HepG2 (cell line): Measurements from ENCODE around the gene GFER. TPM values are rescaled to one million over a fixed set of nuclear protein-coding genes. Genes with fewer than 3 reads are reported as not detected.

ENCODE experiments used
- ATF7-NPFF ChIP-seq: sonication (generic); formaldehyde crosslinking; IDR thresholded peaks from 2 replicates; pipeline ENCODE4 v1.8.1; 2023; ENCODE audit warnings: mild to moderate bottlenecking, low read depth, missing genetic modification reagents, moderate library complexity
- HMGXB4 ChIP-seq, 2 experiments: sonication (generic) in 1 of 2; formaldehyde crosslinking in 1 of 2; IDR thresholded peaks; 2 replicates each; pipeline versions ENCODE4 v1.4.0 to v1.6.1; 2018 to 2020; ENCODE audit warnings: missing genetic modification reagents in 2 of 2, borderline replicate concordance in 1 of 2, low read depth in 1 of 2, mild to moderate bottlenecking in 1 of 2, missing biosample characterization in 1 of 2
- IRF9 ChIP-seq: sonication (generic); formaldehyde crosslinking; IDR thresholded peaks from 2 replicates; pipeline ENCODE4 v1.8.0; 2022; ENCODE audit warnings: missing genetic modification reagents, mild to moderate bottlenecking, borderline replicate concordance
- KDM1A ChIP-seq: IDR thresholded peaks from 2 replicates; pipeline ENCODE4 v1.6.1; 2016; ENCODE audit warnings: missing compliant biosample characterization
- KMT2B ChIP-seq: IDR thresholded peaks from 2 replicates; pipeline ENCODE4 v1.6.1; 2016; ENCODE audit warnings: missing genetic modification reagents, missing compliant biosample characterization
- PAX8 ChIP-seq: sonication (generic); formaldehyde crosslinking; IDR thresholded peaks from 2 replicates; pipeline ENCODE4 v1.8.0; 2022; ENCODE audit warnings: mild to moderate bottlenecking, missing genetic modification reagents, borderline replicate concordance
- PHF8 ChIP-seq: sonication (generic); formaldehyde crosslinking; IDR thresholded peaks from 2 replicates; pipeline ENCODE4 v1.5.0; 2020; ENCODE audit warnings: missing genetic modification reagents
- SMC3 ChIP-seq: IDR thresholded peaks from 2 replicates; pipeline ENCODE4 v1.6.1; 2011; ENCODE audit warnings: low read length, improper control_type of control experiment
- SP5 ChIP-seq: IDR thresholded peaks from 2 replicates; pipeline ENCODE4 v1.6.1; 2016; ENCODE audit warnings: low read depth, borderline replicate concordance
- ZEB1 ChIP-seq: IDR thresholded peaks from 2 replicates; pipeline ENCODE4 v1.6.1; 2012; ENCODE audit warnings: mild to moderate bottlenecking, low read depth, inconsistent platforms; ENCODE audit not compliant: insufficient replicate concordance
- ZFP36L2 ChIP-seq: sonication (generic); formaldehyde crosslinking; IDR thresholded peaks from 2 replicates; pipeline ENCODE4 v1.4.0; 2020; ENCODE audit warnings: missing genetic modification reagents
- ZNF776 ChIP-seq: sonication (generic); formaldehyde crosslinking; IDR thresholded peaks from 2 replicates; pipeline ENCODE4 v1.4.0; 2020; ENCODE audit warnings: mild to moderate bottlenecking, missing genetic modification reagents
- ZNF777 ChIP-seq: sonication (generic); formaldehyde crosslinking; IDR thresholded peaks from 2 replicates; pipeline ENCODE4 v1.4.0; 2020; ENCODE audit warnings: missing genetic modification reagents
- ZNF841 ChIP-seq: sonication (generic); formaldehyde crosslinking; IDR thresholded peaks from 2 replicates; pipeline ENCODE4 v1.8.1; 2023; ENCODE audit warnings: missing genetic modification reagents, borderline replicate concordance
- ZSCAN20 ChIP-seq: sonication (generic); formaldehyde crosslinking; IDR thresholded peaks from 2 replicates; pipeline ENCODE4 v1.4.0; 2020; ENCODE audit warnings: missing genetic modification reagents, mild to moderate bottlenecking, borderline replicate concordance
- polyA plus RNA-seq, 8 experiments: library from polyadenylated mRNA; depleted of rRNA in 3 of 8; stranded (reverse) in 7 of 8; unstranded in 1 of 8; fragments of >200 nt; fragmentation: Illumina TruSeq in 4 of 8; extraction: Trizol in 4 of 8; gene quantifications; 2 replicates each; pipeline versions ENCODE4 v1.2.1 to v1.2.3, GENCODE V29; 2011 to 2016; ENCODE audit warnings: low read depth in 4 of 8, missing spikeins in 1 of 8, mixed read lengths in 1 of 8; ENCODE audit not compliant: insufficient read depth in 1 of 8
- total RNA-seq, 5 experiments: library from RNA; depleted of rRNA; stranded (reverse); fragments of >200 nt; fragmentation: Illumina TruSeq; extraction: Trizol; gene quantifications; 2 replicates each; pipeline ENCODE4 v1.2.3, GENCODE V29; 2016; ENCODE audit warnings: low read depth in 1 of 5
- TF ChIP-seq, protein P1 (sequence below), 2 experiments: fragments of 450-650 bp in 1 of 2; sonication (generic) in 1 of 2; formaldehyde crosslinking in 1 of 2; IDR thresholded peaks; 2 replicates each; pipeline versions ENCODE4 v1.6.1 to v1.8.0; 2016 to 2022; ENCODE audit warnings: antibody characterized with exemption in 1 of 2, mild to moderate bottlenecking in 1 of 2, missing genetic modification reagents in 1 of 2

GFER gene
- total and polyA plus RNA-seq, 2 of the 13 experiments (the other 11 are each of a cell fraction or from before 2014, with no cell fraction given): 28.6 to 71.7 TPM

- TF ChIP-seq, protein P1, sequence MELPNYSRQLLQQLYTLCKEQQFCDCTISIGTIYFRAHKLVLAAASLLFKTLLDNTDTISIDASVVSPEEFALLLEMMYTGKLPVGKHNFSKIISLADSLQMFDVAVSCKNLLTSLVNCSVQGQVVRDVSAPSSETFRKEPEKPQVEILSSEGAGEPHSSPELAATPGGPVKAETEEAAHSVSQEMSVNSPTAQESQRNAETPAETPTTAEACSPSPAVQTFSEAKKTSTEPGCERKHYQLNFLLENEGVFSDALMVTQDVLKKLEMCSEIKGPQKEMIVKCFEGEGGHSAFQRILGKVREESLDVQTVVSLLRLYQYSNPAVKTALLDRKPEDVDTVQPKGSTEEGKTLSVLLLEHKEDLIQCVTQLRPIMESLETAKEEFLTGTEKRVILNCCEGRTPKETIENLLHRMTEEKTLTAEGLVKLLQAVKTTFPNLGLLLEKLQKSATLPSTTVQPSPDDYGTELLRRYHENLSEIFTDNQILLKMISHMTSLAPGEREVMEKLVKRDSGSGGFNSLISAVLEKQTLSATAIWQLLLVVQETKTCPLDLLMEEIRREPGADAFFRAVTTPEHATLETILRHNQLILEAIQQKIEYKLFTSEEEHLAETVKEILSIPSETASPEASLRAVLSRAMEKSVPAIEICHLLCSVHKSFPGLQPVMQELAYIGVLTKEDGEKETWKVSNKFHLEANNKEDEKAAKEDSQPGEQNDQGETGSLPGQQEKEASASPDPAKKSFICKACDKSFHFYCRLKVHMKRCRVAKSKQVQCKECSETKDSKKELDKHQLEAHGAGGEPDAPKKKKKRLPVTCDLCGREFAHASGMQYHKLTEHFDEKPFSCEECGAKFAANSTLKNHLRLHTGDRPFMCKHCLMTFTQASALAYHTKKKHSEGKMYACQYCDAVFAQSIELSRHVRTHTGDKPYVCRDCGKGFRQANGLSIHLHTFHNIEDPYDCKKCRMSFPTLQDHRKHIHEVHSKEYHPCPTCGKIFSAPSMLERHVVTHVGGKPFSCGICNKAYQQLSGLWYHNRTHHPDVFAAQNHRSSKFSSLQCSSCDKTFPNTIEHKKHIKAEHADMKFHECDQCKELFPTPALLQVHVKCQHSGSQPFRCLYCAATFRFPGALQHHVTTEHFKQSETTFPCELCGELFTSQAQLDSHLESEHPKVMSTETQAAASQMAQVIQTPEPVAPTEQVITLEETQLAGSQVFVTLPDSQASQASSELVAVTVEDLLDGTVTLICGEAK (IDR thresholded peaks at IDR 0.05): no peak
- TF ChIP-seq, protein P1 (CRISPR knock-in tag; IDR thresholded peaks at IDR 0.05): no peak
- TF ChIP-seq ZNF776: 0 out of 2 replicates have a peak, but pooled peaks have one; percentile 65
- TF ChIP-seq ZFP36L2 (CRISPR knock-in tag): 0 out of 2 replicates have a peak, but pooled peaks have one; percentile 31
- TF ChIP-seq KMT2B (CRISPR knock-in tag): peak; percentile 27; the same call in 1 of the 2 replicates
- no peak for TF ChIP-seq SMC3
- TF ChIP-seq ATF7-NPFF: peak; percentile 64
- TF ChIP-seq ZEB1: no peak
- peak; percentile 97 for TF ChIP-seq PAX8
- TF ChIP-seq ZNF777 (CRISPR knock-in tag): peak; percentile 74
- TF ChIP-seq IRF9: peak; percentile 80; the same call in 1 of the 2 replicates
- no peak for TF ChIP-seq ZSCAN20 (CRISPR knock-in tag)
- TF ChIP-seq SP5 (CRISPR knock-in tag): peak; percentile 39; the same call in 1 of the 2 replicates
- TF ChIP-seq KDM1A (CRISPR knock-in tag): no peak
- TF ChIP-seq ZNF841 (CRISPR knock-in tag): no peak
- peak; percentile 52 to 76 for TF ChIP-seq HMGXB4 (CRISPR knock-in tag; IDR thresholded peaks at IDR 0.05; ENCODE audit: borderline replicate concordance in 1 of 2, low read depth in 1 of 2)
- TF ChIP-seq PHF8 (CRISPR knock-in tag): peak; percentile 67
These were observed 40.9 kb upstream of the GFER start, which contains the start of gene MSRB1 (continued) for GRCh38 chr16:1942810-1943726.
